Osteoblast (primary cell): ENCODE results near the gene KCNC1. TPM values are rescaled to one million over a fixed set of nuclear protein-coding genes. Genes with fewer than 3 reads are reported as not detected.

Source experiments
- DNase-seq: peaks from one replicate; pipeline ENCODE4 v3.0.0; 2011; ENCODE audit warnings: low spot score, mixed read lengths; ENCODE audit not compliant: insufficient read length; ENCODE audit errors: missing footprints
- H2AFZ ChIP-seq: 2 replicates; pipeline ENCODE4 v1.6.0; 2011; ENCODE audit warnings: mild to moderate bottlenecking, low read length
- H3K27ac ChIP-seq: 2 replicates; pipeline ENCODE4 v1.5.1; 2011; ENCODE audit warnings: mild to moderate bottlenecking, low read depth, low read length, moderate library complexity
- H3K27me3 ChIP-seq: 2 replicates; pipeline ENCODE4 v1.6.0; 2012; ENCODE audit warnings: mild to moderate bottlenecking, control low read depth, inconsistent platforms, low read length, moderate library complexity; ENCODE audit not compliant: insufficient read depth
- H3K36me3 ChIP-seq: 2 replicates; pipeline ENCODE4 v1.5.1; 2011; ENCODE audit warnings: mild to moderate bottlenecking, low read length, control low read depth, moderate library complexity; ENCODE audit not compliant: insufficient read depth
- H3K4me1 ChIP-seq: 2 replicates; pipeline ENCODE4 v1.5.1; 2011; ENCODE audit warnings: mild to moderate bottlenecking, low read length, control low read depth, moderate library complexity; ENCODE audit not compliant: insufficient read depth
- H3K4me2 ChIP-seq: 2 replicates; pipeline ENCODE4 v1.6.0; 2011; ENCODE audit warnings: mild to moderate bottlenecking, low read length; ENCODE audit not compliant: insufficient read depth
- H3K4me3 ChIP-seq: fragments of 200-600 bp; sonication (generic); 3 replicates; pipeline ENCODE4 v1.5.1; 2012; ENCODE audit warnings: mild to moderate bottlenecking, low read length, inconsistent platforms; ENCODE audit not compliant: insufficient read depth
- H3K79me2 ChIP-seq: 2 replicates; pipeline ENCODE4 v1.6.0; 2012; ENCODE audit warnings: mild to moderate bottlenecking, low read length, control low read depth, inconsistent platforms; ENCODE audit not compliant: insufficient read depth
- H3K9me3 ChIP-seq: 2 replicates; pipeline ENCODE4 v1.5.1; 2011; ENCODE audit warnings: low read depth, low read length, control low read depth
- H4K20me1 ChIP-seq: 2 replicates; pipeline ENCODE4 v1.6.0; 2012; ENCODE audit warnings: mild to moderate bottlenecking, low read length, control low read depth; ENCODE audit not compliant: insufficient read depth
- CTCF ChIP-seq: IDR thresholded peaks from 2 replicates; pipeline ENCODE4 v1.5.1; 2011; ENCODE audit warnings: mild to moderate bottlenecking, low read depth, low read length, moderate library complexity; ENCODE audit errors: extremely low read depth
- total RNA-seq: library from RNA; depleted of rRNA; stranded (reverse); fragments of >200 nt; gene quantifications from 2 replicates; pipeline ENCODE4 v1.2.3, GENCODE V29; 2012

The KCNC1 gene
- total RNA-seq, 1 donor, result under 0.01 TPM

- Histone ChIP-seq H3K9me3 (no peaks in the 10 kb centered on the region), H3K79me2 (no peaks in the 10 kb centered on the region), H2AFZ (no peak overlapping the region), H3K27ac (no peak overlapping the region), H4K20me1 (peaks cover 9% of the 10 kb centered on the region), H3K4me1 (peaks cover 22% of the 10 kb centered on the region), H3K36me3 (no peaks in the 10 kb centered on the region), H3K4me3 (no peak overlapping the region), H3K4me2 (no peak overlapping the region), H3K27me3 (no peaks in the 10 kb centered on the region)
- TF ChIP-seq CTCF, result no peak
- no peak for DNase-seq
These were observed 80.0 kb downstream of the KCNC1 start for GRCh38 chr11:17814546-17814945.

- H2AFZ ChIP-seq, result no peak overlapping the region
- peaks cover 4% of the 10 kb centered on the region for H4K20me1 ChIP-seq
- no peaks in the 10 kb centered on the region for H3K79me2 ChIP-seq
- no peak overlapping the region for H3K4me3 ChIP-seq
- no peaks in the 10 kb centered on the region for H3K9me3 ChIP-seq
- no peak overlapping the region for H3K27ac ChIP-seq
- no peak overlapping the region for H3K4me2 ChIP-seq
- H3K4me1 ChIP-seq, result peaks cover 14% of the 10 kb centered on the region
- DNase-seq, result no peak
- H3K27me3 ChIP-seq, result no peaks in the 10 kb centered on the region
- H3K36me3 ChIP-seq, result no peaks in the 10 kb centered on the region
- TF ChIP-seq CTCF, result no peak
These were observed 81.8 kb downstream of the KCNC1 start for GRCh38 chr11:17816232-17816931.

GRCh38 chr11:17821648-17822400, 87.2 kb downstream of the KCNC1 start:
- H3K4me2 ChIP-seq, result no peak overlapping the region
- DNase-seq, result no peak

More at GRCh38 chr11:17821648-17822400, 87.2 kb downstream of the KCNC1 start:
- no peak for TF ChIP-seq CTCF
- Histone ChIP-seq H3K4me3 (no peak overlapping the region), H3K27me3 (no peaks in the 10 kb centered on the region), H3K27ac (no peak overlapping the region), H3K36me3 (no peaks in the 10 kb centered on the region), H3K9me3 (no peaks in the 10 kb centered on the region), H2AFZ (no peak overlapping the region), H4K20me1 (no peaks in the 10 kb centered on the region), H3K79me2 (no peaks in the 10 kb centered on the region), H3K4me1 (peaks cover 11% of the 10 kb centered on the region)
